ENCODE data around the gene EPN2.

DNA sequence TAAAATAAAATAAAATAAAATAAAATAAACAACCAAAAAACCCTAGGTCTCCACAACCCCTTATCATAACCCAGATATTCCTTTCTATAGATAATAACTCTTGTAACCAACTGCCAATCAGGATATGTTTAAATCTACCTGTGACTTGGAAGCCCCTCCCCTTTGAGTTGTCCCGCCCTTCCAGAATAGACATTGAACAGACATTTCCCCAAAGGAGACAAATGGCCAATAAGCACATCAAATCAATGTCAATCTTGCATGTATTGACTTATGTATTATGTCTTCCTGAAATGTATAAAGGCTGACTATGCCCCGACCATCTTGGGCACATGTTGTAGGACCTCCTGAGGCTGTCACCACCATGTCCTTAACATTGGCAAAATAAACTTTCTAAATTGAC, 139.6 kb downstream of the EPN2 start:
- TF ChIP-seq POLR2AphosphoS5 (IDR thresholded peaks at IDR 0.05; ENCODE audit: low read depth, low read length) = no peak
- no peak for TF ChIP-seq TAF1 (IDR thresholded peaks at IDR 0.05; ENCODE audit: low read depth, low read length)

Data from GM12891 (cell line).